ENCODE measurements around the gene ARHGAP4. TPM values are rescaled to one million over a fixed set of nuclear protein-coding genes. Genes with fewer than 3 reads are reported as not detected.

The ARHGAP4 gene
- total RNA-seq, 2 experiments from 2014 or later, result 130 to 135 TPM

DNA sequence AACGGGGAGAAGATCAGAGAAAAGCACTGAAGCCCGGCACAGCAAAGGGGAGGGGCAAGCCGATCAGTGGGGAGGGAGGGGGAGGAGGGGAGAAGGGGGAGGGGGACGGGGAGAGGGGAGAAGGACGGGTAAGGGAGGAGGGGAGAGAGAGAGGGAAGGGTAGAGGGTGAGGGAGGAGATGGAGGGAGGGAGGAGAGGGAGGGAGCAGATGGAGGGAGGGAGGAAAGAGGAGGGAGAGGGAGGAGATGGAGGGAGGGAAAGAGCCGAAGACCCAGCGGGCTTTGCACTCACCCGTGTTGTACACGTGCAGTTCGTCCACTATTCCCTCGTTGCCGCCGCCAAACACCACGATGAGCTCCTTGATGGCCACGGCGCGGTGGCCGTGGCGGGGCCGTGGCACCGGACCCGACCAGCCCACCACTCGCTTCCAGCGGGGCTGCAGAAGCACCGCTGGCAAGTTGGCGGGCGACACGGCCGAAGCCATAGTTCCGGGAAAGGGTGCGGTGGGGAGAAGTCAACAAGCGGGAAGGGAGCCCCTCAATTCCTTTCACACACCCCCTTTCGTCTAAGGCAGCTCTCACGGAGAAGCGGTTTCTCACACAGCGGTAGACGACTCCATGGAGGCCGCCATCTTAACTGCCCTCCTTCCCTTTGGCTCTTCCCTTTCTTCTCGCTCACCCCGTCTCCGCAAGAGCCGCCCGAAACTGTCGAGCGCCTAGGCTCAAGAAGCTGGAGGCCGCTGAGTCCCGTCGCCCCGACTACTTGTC is 44.5 kb upstream of the ARHGAP4 start:
- ATAC-seq (no peak), DNase-seq (peak; percentile 63)
- Mint-ChIP-seq H3K4me3 (peak overlapping the region; percentile 94), H3K27ac (peak overlapping the region; percentile 100), H3K36me3 (ENCODE audit: low read depth) (peaks cover 32% of the 10 kb centered on the region), H3K4me1 (peaks cover 40% of the 10 kb centered on the region), H3K9me3 (ENCODE audit: low read depth) (no peaks in the 10 kb centered on the region), H3K27me3 (no peaks in the 10 kb centered on the region)
- POLR2A ChIA-PET, result interaction anchor here (0.7 to 1.7 kb wide), 4 partner anchors 12 to 400 kb away, joined by 3 to 8 read pairs (median 4); partner anchors contain the start of gene ARHGAP4
- CTCF ChIA-PET, result interaction anchor here (0.6 to 1.0 kb wide), 2 partner anchors 47 to 403 kb away, joined by 3 read pairs; no protein-coding TSS in a partner anchor
- intact Hi-C loops (cut with DNase I, micrococcal nuclease), result loop anchor here (1.0 to 10.0 kb wide), 10 partner anchors 42 to 792 kb away; partner anchors contain the start of genes IDH3G (in 2 of the 2), SSR4 (in 2 of the 2), ATP6AP1 (in 1 of the 2) and CCNQ (in 1 of the 2)

DNA sequence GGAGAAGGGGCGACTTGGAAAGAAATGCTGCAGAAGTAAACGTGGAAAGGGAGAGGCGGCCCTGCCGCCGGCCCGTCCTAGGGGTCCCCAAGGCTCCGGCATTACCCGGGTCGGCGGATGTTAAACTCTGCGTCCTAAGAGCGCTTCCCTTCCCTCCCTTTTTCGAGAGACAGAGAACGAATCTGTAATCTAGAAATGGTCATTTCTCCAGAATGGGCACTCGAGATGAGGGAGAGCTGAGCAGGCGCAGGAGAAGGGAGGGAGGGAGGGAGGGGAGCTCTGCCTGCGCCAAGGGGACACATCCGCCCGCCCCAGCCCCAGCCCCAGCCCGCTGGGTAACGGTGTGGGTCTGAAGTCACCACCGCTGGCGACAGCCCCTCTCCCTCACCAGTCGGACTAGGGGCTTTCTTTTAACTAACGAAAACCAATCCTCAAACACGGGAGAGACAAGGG is 43.9 kb upstream of the ARHGAP4 start:
- POLR2A ChIA-PET, result no interaction called here
- Mint-ChIP-seq H3K27ac (peak overlapping the region; percentile 86), H3K4me3 (peak overlapping the region; percentile 94), H3K9me3 (ENCODE audit: low read depth) (no peaks in the 10 kb centered on the region), H3K36me3 (ENCODE audit: low read depth) (peaks cover 32% of the 10 kb centered on the region), H3K4me1 (peaks cover 44% of the 10 kb centered on the region), H3K27me3 (no peaks in the 10 kb centered on the region)
- intact Hi-C loops (cut with DNase I, micrococcal nuclease), result loop anchor here (2.0 to 10.0 kb wide), 7 partner anchors 51 to 792 kb away; partner anchors contain the start of genes ATP6AP1 (in 1 of the 2), CCNQ (in 1 of the 2), DKC1 (in 1 of the 2) and EMD (in 1 of the 2)
- CTCF ChIA-PET, result no interaction called here
- DNase-seq (peak; percentile 47), ATAC-seq (no peak)

DNA sequence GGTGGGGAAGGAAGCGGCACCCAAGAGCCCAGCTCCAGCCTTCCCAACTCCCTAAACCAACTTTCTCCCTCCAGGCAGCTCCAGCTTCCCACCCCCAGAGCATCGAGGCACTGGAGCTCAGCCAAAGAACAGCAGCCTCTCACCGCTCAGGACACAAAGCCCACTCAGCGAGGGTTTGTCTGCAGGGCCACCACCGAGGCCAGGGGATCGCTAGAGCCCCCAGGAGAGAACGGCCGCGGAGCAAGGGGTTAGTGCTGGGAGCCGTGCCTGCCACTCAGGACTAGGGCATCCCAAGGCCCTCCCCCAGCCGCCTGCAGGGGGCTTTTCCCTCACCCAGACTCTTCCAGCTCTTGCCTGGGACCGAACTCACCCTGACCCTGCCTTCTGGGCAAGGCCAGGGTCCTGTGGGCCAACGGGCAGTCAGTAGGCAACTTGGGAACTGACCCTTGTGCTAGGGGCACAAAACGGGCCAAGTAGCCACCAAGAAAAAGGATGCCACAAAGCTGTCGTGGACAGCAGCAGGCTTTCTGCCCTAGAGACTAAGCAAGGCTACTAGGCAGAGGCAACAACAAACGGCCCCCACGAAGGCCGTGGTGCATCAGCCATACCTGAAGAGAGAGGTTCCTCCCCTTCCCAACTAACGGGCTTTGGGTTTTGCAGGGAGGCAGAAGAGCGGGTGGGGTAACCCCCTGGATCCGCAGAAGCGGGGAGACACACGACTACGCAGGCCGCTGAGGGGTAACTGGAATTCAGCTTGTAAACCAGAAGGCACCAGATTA is 43.2 kb upstream of the ARHGAP4 start:
- no peak for DNase-seq
- Mint-ChIP-seq H3K27ac (peak overlapping the region; percentile 86), H3K4me3 (peak overlapping the region; percentile 94), H3K27me3 (no peaks in the 10 kb centered on the region), H3K9me3 (ENCODE audit: low read depth) (no peaks in the 10 kb centered on the region), H3K36me3 (ENCODE audit: low read depth) (peaks cover 36% of the 10 kb centered on the region), H3K4me1 (peaks cover 40% of the 10 kb centered on the region)
- intact Hi-C loops (cut with DNase I, micrococcal nuclease), result no loop called here
- ChIA-PET POLR2A (interaction anchor here (3.1 kb wide), 1 partner anchor 44 kb away, joined by 12 read pairs; the partner anchor contains the start of gene ARHGAP4), CTCF (interaction anchor here (0.6 to 3.7 kb wide), 6 partner anchors 22 to 548 kb away, joined by 3 to 19 read pairs (median 4); partner anchors contain the start of genes IDH3G and SSR4)
- no peak for ATAC-seq

DNA sequence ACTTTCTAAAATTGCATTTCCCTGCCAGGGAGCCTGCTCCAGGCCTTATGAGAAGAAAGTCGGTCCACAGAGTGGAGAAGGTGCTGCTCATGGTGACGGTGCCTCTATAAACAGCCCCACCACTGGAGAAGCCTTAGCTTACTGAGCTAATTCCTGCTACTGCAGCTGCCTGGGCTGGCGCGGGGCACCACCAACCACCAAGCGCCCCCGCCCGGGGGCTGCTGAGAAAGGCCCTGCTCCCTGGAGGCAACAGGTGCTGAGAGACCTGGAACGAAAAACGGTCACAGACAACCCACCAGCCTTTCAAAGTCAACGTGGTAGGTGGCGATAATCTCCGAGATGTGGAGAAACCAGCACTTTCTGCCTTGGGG is 42.7 kb upstream of the ARHGAP4 start:
- ATAC-seq, result no peak
- H3K36me3 Mint-ChIP-seq (ENCODE audit: low read depth), result peaks cover 36% of the 10 kb centered on the region
- POLR2A ChIA-PET, result interaction anchor here (3.1 kb wide), 1 partner anchor 43 kb away, joined by 12 read pairs; the partner anchor contains the start of gene ARHGAP4

DNA sequence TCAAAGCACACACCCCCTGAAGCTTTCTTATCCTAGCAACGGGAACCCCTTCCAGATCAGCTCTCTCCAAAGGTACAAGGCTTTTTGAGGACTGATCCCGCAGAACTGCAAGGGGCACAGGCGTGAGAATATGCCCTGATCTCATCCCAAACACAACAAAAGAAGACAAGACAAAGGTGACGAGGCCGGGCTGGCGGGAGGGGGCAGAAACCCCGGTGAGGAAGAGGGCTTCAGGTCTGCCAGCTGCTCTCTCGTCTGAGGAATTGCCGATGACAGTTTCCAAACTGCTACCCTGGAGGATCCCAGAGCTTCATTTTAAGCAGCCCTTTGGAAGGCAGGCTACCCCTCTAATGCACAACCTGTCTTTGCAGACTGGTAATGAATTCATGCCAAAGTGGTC is 42.2 kb upstream of the ARHGAP4 start:
- H3K27ac Mint-ChIP-seq, result peak overlapping the region; percentile 96
- H3K4me3 Mint-ChIP-seq, result peak overlapping the region; percentile 94
- intact Hi-C loops (cut with DNase I, micrococcal nuclease), result no loop called here
- H3K27me3 Mint-ChIP-seq, result no peaks in the 10 kb centered on the region
- ATAC-seq (no peak), DNase-seq (no peak)
- no peaks in the 10 kb centered on the region for H3K9me3 Mint-ChIP-seq (ENCODE audit: low read depth)
- peaks cover 35% of the 10 kb centered on the region for H3K36me3 Mint-ChIP-seq (ENCODE audit: low read depth)
- POLR2A ChIA-PET, result interaction anchor here (1.4 to 3.1 kb wide), 2 partner anchors 43 to 411 kb away, joined by 3 to 12 read pairs; partner anchors contain the start of genes ARHGAP4 and EMD
- CTCF ChIA-PET, result interaction anchor here (1.1 to 3.7 kb wide), 5 partner anchors 16 to 46 kb away, joined by 3 to 19 read pairs (median 3); no protein-coding TSS in a partner anchor
- H3K4me1 Mint-ChIP-seq, result peaks cover 34% of the 10 kb centered on the region

More for the DNA sequence above, 42.7 kb upstream of the ARHGAP4 start:
- no peaks in the 10 kb centered on the region for H3K9me3 Mint-ChIP-seq (ENCODE audit: low read depth)
- H3K4me1 Mint-ChIP-seq, result peaks cover 36% of the 10 kb centered on the region
- intact Hi-C loops (cut with DNase I, micrococcal nuclease), result no loop called here
- peak overlapping the region; percentile 94 for H3K4me3 Mint-ChIP-seq
- peak; percentile 64 for DNase-seq
- peak overlapping the region; percentile 78 for H3K27ac Mint-ChIP-seq
- no peaks in the 10 kb centered on the region for H3K27me3 Mint-ChIP-seq
- CTCF ChIA-PET, result interaction anchor here (0.6 to 3.7 kb wide), 7 partner anchors 21 to 548 kb away, joined by 3 to 19 read pairs (median 3); partner anchors contain the start of genes IDH3G and SSR4

GRCh38 chrX:153967536-153968224 is 41.6 kb upstream of the ARHGAP4 start:
- Mint-ChIP-seq H3K27me3 (no peaks in the 10 kb centered on the region), H3K36me3 (ENCODE audit: low read depth) (peaks cover 35% of the 10 kb centered on the region), H3K4me3 (peak overlapping the region; percentile 94), H3K27ac (peak overlapping the region; percentile 96), H3K9me3 (ENCODE audit: low read depth) (no peaks in the 10 kb centered on the region), H3K4me1 (peaks cover 34% of the 10 kb centered on the region)
- ChIA-PET POLR2A (interaction anchor here (0.7 to 3.1 kb wide), 7 partner anchors 15 to 411 kb away, joined by 3 to 12 read pairs (median 3); partner anchors contain the start of genes ARHGAP4, EMD and MECP2), CTCF (interaction anchor here (0.8 to 3.7 kb wide), 10 partner anchors 15 to 344 kb away, joined by 3 to 19 read pairs (median 3); no protein-coding TSS in a partner anchor)
- peak; percentile 65 for DNase-seq
- peak; percentile 10 for ATAC-seq
- intact Hi-C loops (cut with DNase I, micrococcal nuclease), result loop anchor here in 1 of 2 experiments (1.0 kb wide), 2 partner anchors 173 to 243 kb away; partner anchors contain the start of genes ABCD1, BCAP31, IDH3G and SSR4

DNA sequence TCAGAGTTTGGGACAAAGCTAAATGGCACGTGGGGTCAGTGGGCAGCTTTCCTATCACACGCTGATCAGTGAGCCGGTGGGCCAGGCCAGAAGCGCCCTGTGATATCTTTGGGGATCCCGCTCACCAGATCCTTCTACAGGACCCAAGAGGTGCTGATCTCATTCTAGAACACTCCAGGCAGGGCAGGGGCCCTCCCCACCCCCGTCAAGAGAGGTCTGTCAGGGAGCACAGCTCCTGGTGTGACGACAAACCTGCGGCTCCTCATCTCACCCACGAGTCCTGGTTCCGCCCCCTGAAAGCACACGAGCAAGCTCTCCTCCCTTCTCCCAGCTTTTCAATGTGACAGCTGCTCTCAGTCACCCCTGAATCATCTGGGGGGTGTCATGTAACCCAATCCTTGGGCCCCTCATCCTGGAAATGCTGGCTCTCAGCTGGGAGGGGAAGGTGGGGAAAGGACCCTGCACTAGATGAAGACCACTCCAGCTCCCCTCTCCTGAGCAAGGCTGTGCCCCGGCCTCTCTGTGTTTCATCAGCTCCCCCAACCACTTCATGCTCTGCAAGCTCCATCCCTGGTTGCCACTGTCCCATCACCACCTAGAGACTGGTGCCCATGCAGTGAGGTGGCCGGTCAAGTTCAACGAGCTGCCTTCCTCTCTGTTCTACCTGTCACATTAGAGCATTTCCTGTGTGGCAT is 40.9 kb upstream of the ARHGAP4 start:
- intact Hi-C loops (cut with DNase I, micrococcal nuclease), result loop anchor here in 1 of 2 experiments (1.0 kb wide), 2 partner anchors 173 to 243 kb away; partner anchors contain the start of genes ABCD1, BCAP31, IDH3G and SSR4
- CTCF ChIA-PET, result interaction anchor here (0.6 to 3.7 kb wide), 8 partner anchors 14 to 345 kb away, joined by 3 to 19 read pairs (median 3); no protein-coding TSS in a partner anchor

GRCh38 chrX:153966283-153966688 is 40.2 kb upstream of the ARHGAP4 start:
- no peak for DNase-seq
- Mint-ChIP-seq H3K27me3 (no peaks in the 10 kb centered on the region), H3K4me1 (peaks cover 34% of the 10 kb centered on the region), H3K9me3 (ENCODE audit: low read depth) (no peaks in the 10 kb centered on the region), H3K36me3 (ENCODE audit: low read depth) (peaks cover 35% of the 10 kb centered on the region), H3K27ac (peak overlapping the region; percentile 96), H3K4me3 (peak overlapping the region; percentile 94)
- no peak for ATAC-seq
- intact Hi-C loops (cut with DNase I, micrococcal nuclease), result no loop called here
- ChIA-PET CTCF (interaction anchor here (0.6 to 3.7 kb wide), 4 partner anchors 16 to 346 kb away, joined by 3 to 19 read pairs (median 8); no protein-coding TSS in a partner anchor), POLR2A (interaction anchor here (0.9 to 3.1 kb wide), 4 partner anchors 13 to 47 kb away, joined by 3 to 12 read pairs (median 4); partner anchors contain the start of gene ARHGAP4)

More for the DNA sequence above, 40.9 kb upstream of the ARHGAP4 start:
- Mint-ChIP-seq H3K27ac (peak overlapping the region; percentile 96), H3K4me1 (peaks cover 34% of the 10 kb centered on the region), H3K36me3 (ENCODE audit: low read depth) (peaks cover 36% of the 10 kb centered on the region), H3K4me3 (peak overlapping the region; percentile 94), H3K27me3 (no peaks in the 10 kb centered on the region), H3K9me3 (ENCODE audit: low read depth) (no peaks in the 10 kb centered on the region)
- POLR2A ChIA-PET, result interaction anchor here (0.7 to 3.1 kb wide), 8 partner anchors 14 to 412 kb away, joined by 3 to 12 read pairs (median 4); partner anchors contain the start of genes ARHGAP4, EMD and MECP2
- DNase-seq (peak; percentile 83), ATAC-seq (peak; percentile 46)

DNA sequence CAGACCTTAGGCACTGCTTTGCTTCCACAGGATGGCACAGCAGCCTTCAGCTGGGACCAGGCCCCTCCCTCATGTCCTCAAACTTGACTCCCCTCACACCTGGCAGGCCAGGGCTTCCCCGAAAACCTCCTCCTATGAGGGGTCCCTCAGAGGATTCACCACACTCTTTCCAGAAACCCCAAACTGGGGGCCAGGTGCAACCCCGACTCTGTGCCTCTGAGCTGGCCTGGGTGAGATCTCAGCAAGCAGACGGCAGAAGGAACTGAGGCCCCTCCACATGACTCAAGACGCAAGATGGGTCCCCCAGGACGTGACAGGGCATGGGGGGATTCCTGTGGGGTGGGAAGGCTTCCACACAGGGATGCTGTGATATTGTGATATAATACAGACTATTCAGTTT is 39.3 kb upstream of the ARHGAP4 start:
- DNase-seq, result no peak
- no peak overlapping the region for H3K4me3 Mint-ChIP-seq
- POLR2A ChIA-PET, result no interaction called here

More for the DNA sequence above, 39.3 kb upstream of the ARHGAP4 start:
- H3K27me3 Mint-ChIP-seq, result no peaks in the 10 kb centered on the region
- peaks cover 38% of the 10 kb centered on the region for H3K36me3 Mint-ChIP-seq (ENCODE audit: low read depth)
- H3K9me3 Mint-ChIP-seq (ENCODE audit: low read depth), result no peaks in the 10 kb centered on the region
- peak overlapping the region; percentile 42 for H3K27ac Mint-ChIP-seq
- ATAC-seq, result no peak
- CTCF ChIA-PET, result interaction anchor here (3.7 kb wide), 1 partner anchor 18 kb away, joined by 19 read pairs; no protein-coding TSS in a partner anchor
- intact Hi-C loops (cut with DNase I, micrococcal nuclease), result no loop called here
- H3K4me1 Mint-ChIP-seq, result peaks cover 34% of the 10 kb centered on the region

Data from activated CD4-positive, alpha-beta T cell treated with anti-CD3 and anti-CD28 coated beads for 36 hours (primary cell).